Fibroblast of lung (primary cell): ENCODE measurements around the gene SEMA6B. TPM values are rescaled to one million over a fixed set of nuclear protein-coding genes. Genes with fewer than 3 reads are reported as not detected.

ENCODE experiments used
- DNase-seq, 2 donors: peaks; one replicate each; pipeline versions ENCODE4 v3.0.0 to v3.0.0-alpha.2; 2010; ENCODE audit warnings: low read depth in 2 of 2
- H2AFZ ChIP-seq: 2 replicates; pipeline ENCODE4 v1.5.1; 2012; ENCODE audit warnings: low read length, control low read depth, inconsistent platforms
- H3K27ac ChIP-seq: 2 replicates; pipeline ENCODE4 v1.5.1; 2011; ENCODE audit warnings: low read length, control low read depth; ENCODE audit not compliant: insufficient read depth
- H3K27me3 ChIP-seq: 2 replicates; pipeline ENCODE4 v1.5.1; 2011; ENCODE audit warnings: mild to moderate bottlenecking, low read length; ENCODE audit not compliant: control insufficient read depth, insufficient read depth
- H3K36me3 ChIP-seq: 2 replicates; pipeline ENCODE4 v1.5.1; 2011; ENCODE audit warnings: low read length; ENCODE audit not compliant: control insufficient read depth, insufficient read depth
- H3K4me1 ChIP-seq: 2 replicates; pipeline ENCODE4 v1.5.1; 2011; ENCODE audit warnings: low read length; ENCODE audit not compliant: control insufficient read depth, insufficient read depth; ENCODE audit errors: extremely low read depth
- H3K4me2 ChIP-seq: 2 replicates; pipeline ENCODE4 v1.5.1; 2011; ENCODE audit warnings: low read length, control low read depth; ENCODE audit not compliant: insufficient read depth; ENCODE audit errors: extremely low read depth
- H3K4me3 ChIP-seq, 4 experiments: fragments of 200-600 bp in 1 of 4; sonication (generic) in 1 of 4; replicated peaks in 1 of 4; 2 replicates each; pipeline ENCODE4 v1.5.1; 2011 to 2016; ENCODE audit warnings: low read length in 4 of 4, low read depth in 3 of 4, mild to moderate bottlenecking in 3 of 4, control low read depth in 2 of 4, inconsistent platforms in 1 of 4, mixed read lengths in 1 of 4; ENCODE audit not compliant: insufficient read depth in 1 of 4; ENCODE audit errors: control extremely low read depth in 1 of 4
- H3K79me2 ChIP-seq: 2 replicates; pipeline ENCODE4 v1.5.1; 2012; ENCODE audit warnings: mild to moderate bottlenecking, low read length, inconsistent platforms; ENCODE audit not compliant: control insufficient read depth, insufficient read depth
- H3K9ac ChIP-seq: 2 replicates; pipeline ENCODE4 v1.5.1; 2011; ENCODE audit warnings: mild to moderate bottlenecking, low read length, control low read depth; ENCODE audit not compliant: insufficient read depth
- H3K9me3 ChIP-seq: 2 replicates; pipeline ENCODE4 v1.5.1; 2012; ENCODE audit warnings: low read depth, low read length; ENCODE audit not compliant: control insufficient read depth, insufficient read depth
- H4K20me1 ChIP-seq: 2 replicates; pipeline ENCODE4 v1.5.1; 2011; ENCODE audit warnings: low read length; ENCODE audit not compliant: control insufficient read depth, insufficient read depth; ENCODE audit errors: extremely low read depth
- EZH2 ChIP-seq: IDR thresholded peaks from 2 replicates; pipeline ENCODE4 v1.5.1; 2012; ENCODE audit warnings: low read length, control low read depth, mild to moderate bottlenecking; ENCODE audit errors: missing control alignments
- polyA plus RNA-seq, 2 donors: library from polyadenylated mRNA; depleted of rRNA in 1 of 2; stranded (reverse) in 1 of 2; unstranded in 1 of 2; fragments of >200 nt; gene quantifications; 2 replicates each; pipeline ENCODE4 v1.2.1, GENCODE V29; 2011 to 2012; ENCODE audit warnings: missing spikeins in 1 of 2
- total RNA-seq: library from RNA; depleted of rRNA; stranded (reverse); fragments of >200 nt; gene quantifications from 2 replicates; pipeline ENCODE4 v1.2.1, GENCODE V29; 2014
- TF ChIP-seq, protein P1 (sequence below), 2 donors: IDR thresholded peaks in 1 of 2; conservative IDR thresholded peaks in 1 of 2; 1 replicate in 1 of 2; 2 replicates in 1 of 2; pipeline ENCODE4 v1.5.1; 2011 to 2012; ENCODE audit warnings: low read length in 2 of 2, control low read depth in 1 of 2, inconsistent platforms in 1 of 2, low read depth in 1 of 2, mild to moderate bottlenecking in 1 of 2

The SEMA6B gene
- total and polyA plus RNA-seq, 2 donors (not counting 1 experiment from before 2014, with no cell fraction given), result under 0.01 to 0.31 TPM

DNA sequence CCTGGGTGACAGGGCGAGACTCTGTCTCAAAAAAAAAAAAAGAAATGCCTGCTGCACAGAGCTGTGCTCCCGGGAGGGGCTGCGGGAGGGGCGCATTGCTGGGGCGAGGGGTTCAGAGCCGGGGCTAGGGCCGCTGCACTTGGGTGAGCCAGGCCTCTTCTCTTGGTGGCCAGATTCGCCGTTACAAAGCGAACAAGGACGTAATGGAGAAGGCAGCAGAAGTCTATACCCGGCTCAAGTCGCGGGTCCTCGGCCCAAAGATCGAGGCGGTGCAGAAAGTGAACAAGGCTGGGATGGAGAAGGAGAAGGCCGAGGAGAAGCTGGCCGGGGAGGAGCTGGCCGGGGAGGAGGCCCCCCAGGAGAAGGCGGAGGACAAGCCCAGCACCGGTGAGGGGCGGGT, 60.2 kb downstream of the SEMA6B start:
- Histone ChIP-seq H3K27ac (no peak overlapping the region), H3K36me3 (peaks cover 21% of the 10 kb centered on the region), H2AFZ (no peak overlapping the region), H3K4me2 (no peak overlapping the region), H3K79me2 (no peaks in the 10 kb centered on the region), H3K4me1 (no peaks in the 10 kb centered on the region), H4K20me1 (no peaks in the 10 kb centered on the region), H3K27me3 (no peaks in the 10 kb centered on the region), H3K9ac (no peak overlapping the region), H3K9me3 (no peaks in the 10 kb centered on the region), H3K4me3 (no peak overlapping the region)
- no peak for DNase-seq
- TF ChIP-seq EZH2, result no peak
- TF ChIP-seq, protein P1, sequence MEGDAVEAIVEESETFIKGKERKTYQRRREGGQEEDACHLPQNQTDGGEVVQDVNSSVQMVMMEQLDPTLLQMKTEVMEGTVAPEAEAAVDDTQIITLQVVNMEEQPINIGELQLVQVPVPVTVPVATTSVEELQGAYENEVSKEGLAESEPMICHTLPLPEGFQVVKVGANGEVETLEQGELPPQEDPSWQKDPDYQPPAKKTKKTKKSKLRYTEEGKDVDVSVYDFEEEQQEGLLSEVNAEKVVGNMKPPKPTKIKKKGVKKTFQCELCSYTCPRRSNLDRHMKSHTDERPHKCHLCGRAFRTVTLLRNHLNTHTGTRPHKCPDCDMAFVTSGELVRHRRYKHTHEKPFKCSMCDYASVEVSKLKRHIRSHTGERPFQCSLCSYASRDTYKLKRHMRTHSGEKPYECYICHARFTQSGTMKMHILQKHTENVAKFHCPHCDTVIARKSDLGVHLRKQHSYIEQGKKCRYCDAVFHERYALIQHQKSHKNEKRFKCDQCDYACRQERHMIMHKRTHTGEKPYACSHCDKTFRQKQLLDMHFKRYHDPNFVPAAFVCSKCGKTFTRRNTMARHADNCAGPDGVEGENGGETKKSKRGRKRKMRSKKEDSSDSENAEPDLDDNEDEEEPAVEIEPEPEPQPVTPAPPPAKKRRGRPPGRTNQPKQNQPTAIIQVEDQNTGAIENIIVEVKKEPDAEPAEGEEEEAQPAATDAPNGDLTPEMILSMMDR (conservative IDR thresholded peaks at IDR 0.05 in 1 of 2, IDR thresholded peaks at IDR 0.05 in 1 of 2; ENCODE audit: low read depth in 1 of 2, low read length in 2 of 2), result no peak

DNA sequence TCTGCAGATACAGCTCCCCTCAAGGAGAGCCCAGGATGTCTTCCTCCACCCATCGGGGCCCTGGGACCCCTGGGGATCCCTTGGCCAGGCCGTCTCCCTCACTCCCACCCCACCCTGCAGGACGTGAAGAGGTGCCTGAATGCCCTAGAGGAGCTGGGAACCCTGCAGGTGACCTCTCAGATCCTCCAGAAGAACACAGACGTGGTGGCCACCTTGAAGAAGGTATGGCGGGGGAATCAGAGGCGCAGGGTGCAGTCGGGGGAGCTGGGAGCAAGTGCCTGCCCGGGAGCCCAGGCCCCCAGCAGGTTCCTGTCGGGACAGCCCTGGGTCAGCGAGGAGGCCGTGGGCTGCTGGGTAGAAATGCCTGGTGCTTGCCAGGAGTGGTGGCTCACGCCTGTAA, 60.8 kb downstream of the SEMA6B start:
- Histone ChIP-seq H3K4me3 (no peak overlapping the region), H3K27me3 (no peaks in the 10 kb centered on the region), H3K79me2 (no peaks in the 10 kb centered on the region), H3K4me2 (no peak overlapping the region), H2AFZ (no peak overlapping the region), H3K9me3 (no peaks in the 10 kb centered on the region), H3K27ac (no peak overlapping the region), H3K9ac (no peak overlapping the region), H4K20me1 (no peaks in the 10 kb centered on the region), H3K36me3 (peaks cover 25% of the 10 kb centered on the region), H3K4me1 (no peaks in the 10 kb centered on the region)
- no peak for DNase-seq
- TF ChIP-seq EZH2, result no peak
- TF ChIP-seq, protein P1 (conservative IDR thresholded peaks at IDR 0.05 in 1 of 2, IDR thresholded peaks at IDR 0.05 in 1 of 2; ENCODE audit: low read depth in 1 of 2, low read length in 2 of 2), result no peak

DNA sequence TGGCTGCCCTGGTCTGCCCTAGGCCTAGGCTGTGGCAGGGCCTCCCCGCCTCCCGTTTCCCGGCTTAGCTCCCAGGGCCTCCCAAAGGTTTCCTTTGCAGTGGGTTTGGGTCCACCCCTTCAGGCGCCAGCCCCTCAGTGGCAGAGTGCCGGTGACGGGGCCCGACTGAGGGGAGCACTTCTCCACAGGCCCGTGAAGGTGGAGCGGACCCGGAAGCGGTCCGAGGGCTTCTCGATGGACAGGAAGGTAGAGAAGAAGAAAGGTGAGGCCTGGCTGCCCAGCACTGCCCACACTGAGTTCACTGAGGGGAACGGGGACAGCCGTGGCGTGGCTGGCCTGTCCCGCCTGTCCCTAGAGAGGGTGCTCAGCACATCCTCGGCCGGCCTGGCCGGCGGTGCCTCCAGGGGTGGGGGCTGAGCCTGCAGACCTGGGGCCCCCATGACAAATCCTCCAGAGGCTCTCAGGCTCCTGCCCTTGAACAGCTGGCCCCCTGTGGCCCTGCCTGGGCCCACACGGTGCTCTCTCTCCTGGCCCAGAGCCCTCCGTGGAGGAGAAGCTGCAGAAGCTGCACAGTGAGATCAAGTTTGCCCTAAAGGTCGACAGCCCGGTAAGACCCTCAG, 61.6 kb downstream of the SEMA6B start:
- no peaks in the 10 kb centered on the region for H4K20me1 ChIP-seq
- no peaks in the 10 kb centered on the region for H3K4me1 ChIP-seq
- no peak overlapping the region for H2AFZ ChIP-seq
- DNase-seq, result no peak
- no peaks in the 10 kb centered on the region for H3K79me2 ChIP-seq
- peaks cover 29% of the 10 kb centered on the region for H3K36me3 ChIP-seq
- TF ChIP-seq, protein P1 (conservative IDR thresholded peaks at IDR 0.05 in 1 of 2, IDR thresholded peaks at IDR 0.05 in 1 of 2; ENCODE audit: low read depth in 1 of 2, low read length in 2 of 2), result no peak
- no peak for TF ChIP-seq EZH2
- H3K9ac ChIP-seq, result no peak overlapping the region
- H3K4me3 ChIP-seq, result no peak overlapping the region
- no peak overlapping the region for H3K4me2 ChIP-seq
- no peak overlapping the region for H3K27ac ChIP-seq
- H3K27me3 ChIP-seq, result no peaks in the 10 kb centered on the region
- no peaks in the 10 kb centered on the region for H3K9me3 ChIP-seq
